Stimulated activated CD8-positive, alpha-beta memory T cell treated with anti-CD3 and anti-CD28 coated beads, Interleukin-7, amount 100 ng/mL, for 24 hours (primary cell): ENCODE data around the gene DHX36.
A peak's percentile ranks its signal among the peaks of the same experiment; 100 is the strongest.

ENCODE experiments used
- DNase-seq: peaks from one replicate; pipeline ENCODE4 v3.0.0-alpha.2; 2020; ENCODE audit warnings: low read depth

DHX36 gene

GRCh38 chr3:154280161-154280560, 44.1 kb downstream of the DHX36 start:
- DNase-seq: no peak

DNA sequence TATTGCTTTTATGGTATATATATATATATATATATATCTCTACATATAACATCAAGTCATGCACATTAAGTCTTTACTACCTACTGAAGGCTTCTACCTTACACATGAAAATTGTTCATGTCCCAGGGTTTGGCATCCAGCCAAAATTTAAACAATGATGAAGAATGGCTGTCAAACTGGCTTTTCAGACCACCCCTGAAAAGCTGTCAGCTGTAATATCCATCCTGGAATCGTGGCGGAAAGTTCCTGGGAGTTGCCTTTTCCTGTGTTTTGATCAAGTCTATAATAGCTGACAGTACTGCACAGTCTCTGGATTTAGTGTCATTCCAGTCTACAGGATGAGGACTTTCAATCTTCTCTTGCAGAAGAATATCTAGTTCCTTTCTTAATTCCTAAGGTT, 48.3 kb downstream of the DHX36 start:
- no peak for DNase-seq

- no peak for DNase-seq
These were observed 49.0 kb downstream of the DHX36 start for GRCh38 chr3:154275292-154275691.

DNA sequence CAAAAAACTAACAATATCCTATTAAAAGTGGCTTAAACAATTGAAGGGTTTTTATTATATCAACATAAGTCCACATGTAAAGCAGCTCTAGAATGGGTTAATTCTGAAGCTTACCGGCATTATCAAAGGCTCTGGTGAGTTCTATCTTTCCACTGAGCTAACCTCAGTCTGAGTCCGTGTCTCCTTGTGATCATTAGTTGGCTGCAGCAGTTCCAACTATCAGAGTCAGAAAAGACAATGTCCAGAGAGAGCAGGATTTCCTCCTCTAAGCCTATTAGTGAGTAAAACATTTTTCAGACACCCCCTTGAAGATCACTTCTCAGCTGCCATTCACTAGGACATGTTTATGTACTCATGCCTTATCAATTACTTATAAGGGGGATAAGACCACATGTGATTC, 49.9 kb downstream of the DHX36 start:
- DNase-seq: no peak

DNA sequence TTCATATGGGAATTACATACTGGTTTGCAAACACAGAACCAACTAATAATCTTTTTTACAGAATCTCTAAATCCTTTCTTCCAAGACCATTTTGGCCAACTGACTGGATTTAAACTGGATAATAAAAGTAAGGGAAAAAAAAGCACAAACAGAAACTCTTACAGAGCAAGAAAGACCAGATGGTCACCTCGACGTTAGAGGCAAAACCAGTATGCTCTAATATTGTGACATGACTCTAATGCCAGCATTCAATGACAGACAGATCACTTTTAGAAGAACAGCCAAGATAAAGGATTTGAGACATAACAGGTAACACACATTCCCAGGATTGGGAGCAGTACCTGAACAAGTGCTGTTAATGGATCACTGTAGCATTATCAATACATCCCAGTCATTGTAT, 50.9 kb downstream of the DHX36 start:
- no peak for DNase-seq

DNA sequence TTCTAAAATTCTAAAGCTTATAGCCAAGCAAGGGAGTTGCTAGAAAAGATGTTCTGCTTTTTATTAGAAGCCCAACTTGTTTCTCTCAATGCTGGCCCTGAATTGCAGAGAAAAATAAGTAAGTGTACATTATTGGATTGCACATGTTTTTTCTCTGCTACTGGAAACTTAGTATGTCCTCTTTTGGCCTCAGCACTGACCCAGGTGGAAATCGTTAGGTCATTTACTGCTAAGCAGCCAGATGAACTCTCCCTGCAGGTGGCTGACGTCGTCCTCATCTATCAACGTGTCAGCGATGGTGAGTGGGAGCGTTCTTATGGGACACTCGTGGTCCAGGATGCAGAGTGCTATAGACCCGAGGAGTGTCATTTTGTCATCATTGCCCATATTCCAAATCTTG, 69.8 kb downstream of the DHX36 start:
- DNase-seq: no peak

GRCh38 chr3:154252759-154253638, 71.3 kb downstream of the DHX36 start:
- peak; percentile 41 for DNase-seq

GRCh38 chr3:154251610-154252009, 72.7 kb downstream of the DHX36 start:
- DNase-seq: no peak

DNA sequence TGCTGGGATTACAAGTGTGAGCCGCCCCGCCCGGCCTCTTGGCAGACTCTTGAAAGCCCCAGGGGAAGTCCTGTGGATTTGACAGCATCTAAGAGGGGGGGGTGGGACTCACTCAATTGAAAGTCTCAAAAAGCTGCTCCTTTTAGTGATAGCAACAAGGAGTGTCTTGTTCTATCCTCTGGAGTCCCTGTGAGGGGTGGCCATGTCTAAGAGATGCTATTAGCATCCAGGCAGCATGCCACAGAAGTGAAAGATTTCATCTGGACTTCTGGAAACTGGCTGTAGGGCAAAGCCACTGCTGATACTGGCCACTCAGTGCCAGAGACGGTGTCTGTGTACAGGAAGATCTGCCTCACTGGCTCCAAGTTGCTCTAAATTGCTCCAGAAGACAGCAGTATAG, 74.0 kb downstream of the DHX36 start:
- DNase-seq: no peak

GRCh38 chr3:154247806-154248415, 76.4 kb downstream of the DHX36 start:
- no peak for DNase-seq

DNA sequence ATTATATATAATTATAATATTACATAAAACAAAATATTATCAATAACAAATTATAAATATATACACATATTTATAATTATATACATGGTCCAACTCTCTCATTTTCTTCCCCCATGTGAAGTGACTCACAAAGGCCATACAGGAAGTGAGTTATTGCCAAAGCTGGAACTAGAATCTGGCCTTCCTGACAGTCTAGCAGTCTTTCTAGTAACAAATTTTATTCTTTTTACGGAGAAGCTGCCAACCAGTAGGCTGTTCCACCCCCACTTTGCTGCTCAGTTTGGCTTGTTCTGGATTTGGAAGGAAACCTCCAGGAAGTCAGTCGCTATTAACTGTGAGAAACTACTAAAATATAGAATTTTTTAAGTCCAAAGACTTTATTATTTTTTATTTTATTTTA, 79.6 kb downstream of the DHX36 start:
- no peak for DNase-seq

DNA sequence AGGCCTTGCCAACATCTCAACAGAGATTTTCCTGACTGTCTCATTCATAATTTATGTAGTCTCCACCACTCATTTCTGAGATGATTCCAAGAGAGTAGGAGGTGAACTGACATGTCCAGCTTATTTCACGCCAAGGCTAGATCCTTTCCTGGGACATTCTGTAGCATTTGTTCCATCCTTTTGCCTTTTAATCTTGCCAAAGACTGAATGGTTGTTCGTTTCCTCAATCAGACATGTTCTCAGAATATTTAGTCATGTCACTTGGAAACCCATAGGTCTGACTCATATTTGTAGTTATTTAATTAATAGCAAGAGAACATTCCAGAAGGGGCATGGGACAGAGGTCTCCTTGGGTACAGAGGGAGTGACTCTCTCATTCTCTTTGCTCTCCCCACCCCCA, 80.9 kb downstream of the DHX36 start:
- no peak for DNase-seq

DNA sequence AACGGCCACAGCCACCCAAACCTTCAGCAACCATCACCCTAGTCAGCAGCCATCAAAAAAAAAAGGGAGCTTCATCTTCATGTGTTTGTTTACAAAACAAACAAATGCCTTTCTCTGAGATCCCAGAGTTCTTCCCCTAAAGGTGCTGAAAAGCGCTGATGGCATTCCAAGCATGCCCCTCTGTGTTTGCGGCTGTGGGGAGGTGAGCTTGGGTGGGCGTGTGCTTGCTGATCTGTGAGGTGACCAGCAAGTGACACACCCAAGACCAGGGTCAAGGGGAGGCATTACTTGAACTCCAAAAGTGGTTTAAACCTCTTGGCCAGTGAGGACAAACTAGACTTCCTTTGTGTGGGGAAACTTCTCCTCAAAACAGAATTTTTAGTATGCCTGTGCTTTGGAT, 81.5 kb downstream of the DHX36 start:
- DNase-seq: no peak

- no peak for DNase-seq
These were observed 82.8 kb downstream of the DHX36 start for GRCh38 chr3:154241496-154241895.

GRCh38 chr3:154240235-154240634, 84.1 kb downstream of the DHX36 start:
- DNase-seq: no peak

- DNase-seq: no peak
These were observed 88.0 kb downstream of the DHX36 start for GRCh38 chr3:154236331-154236730.

GRCh38 chr3:154235330-154235729, 89.0 kb downstream of the DHX36 start:
- no peak for DNase-seq

- no peak for DNase-seq
These were observed 95.1 kb downstream of the DHX36 start for GRCh38 chr3:154229217-154229590.

DNA sequence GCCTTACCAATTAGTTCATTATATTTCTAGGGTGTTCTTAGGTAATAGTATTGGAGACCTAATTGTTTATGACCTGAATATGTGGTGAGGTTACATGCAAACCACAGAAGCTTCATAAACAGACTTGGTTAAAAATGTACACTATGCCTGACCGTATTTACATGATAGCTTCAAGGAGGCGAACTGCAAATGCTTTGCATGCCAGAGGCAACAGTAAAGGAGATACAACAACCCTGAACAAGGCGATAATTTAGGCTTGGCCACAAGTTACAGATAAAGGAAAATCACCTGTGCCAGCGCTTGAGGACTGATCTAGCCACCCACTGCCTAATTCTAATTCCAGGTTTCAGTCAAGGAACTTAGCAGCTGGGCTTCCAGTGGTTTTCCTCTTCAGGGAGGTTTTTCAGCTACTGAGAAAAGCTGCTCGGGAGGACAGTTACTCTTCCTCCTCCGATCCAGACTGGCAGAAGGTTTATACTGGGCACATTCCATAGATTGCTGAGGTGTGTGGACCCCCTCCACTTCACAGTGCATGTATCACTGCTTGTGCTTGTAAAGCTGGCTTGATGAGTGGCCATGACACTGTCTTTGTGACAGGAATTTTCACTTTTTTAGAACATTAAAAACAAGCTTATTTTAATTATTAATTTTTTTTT, 95.6 kb downstream of the DHX36 start:
- no peak for DNase-seq

DNA sequence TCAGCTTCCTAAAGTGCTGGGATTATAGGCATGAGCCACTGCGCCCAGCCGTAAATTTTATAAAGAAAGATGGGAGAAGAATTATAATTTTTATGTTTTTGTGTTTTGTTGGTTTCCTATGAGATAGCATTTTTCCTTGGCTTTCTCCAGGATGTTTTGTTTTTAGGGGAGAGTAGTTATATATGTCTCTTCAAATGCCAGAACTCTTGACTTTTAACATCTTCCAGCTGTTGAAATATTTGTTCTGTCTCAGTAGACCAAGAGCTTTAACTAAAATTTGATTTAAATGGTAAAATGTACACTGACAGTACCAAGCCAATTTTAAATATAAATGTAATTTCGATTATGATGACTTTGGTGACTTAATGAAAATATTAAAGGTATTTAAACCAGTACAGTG, 96.8 kb downstream of the DHX36 start:
- no peak for DNase-seq

GRCh38 chr3:154225536-154225935, 98.8 kb downstream of the DHX36 start:
- no peak for DNase-seq

GRCh38 chr3:154224866-154225265, 99.4 kb downstream of the DHX36 start:
- DNase-seq: no peak

DNA sequence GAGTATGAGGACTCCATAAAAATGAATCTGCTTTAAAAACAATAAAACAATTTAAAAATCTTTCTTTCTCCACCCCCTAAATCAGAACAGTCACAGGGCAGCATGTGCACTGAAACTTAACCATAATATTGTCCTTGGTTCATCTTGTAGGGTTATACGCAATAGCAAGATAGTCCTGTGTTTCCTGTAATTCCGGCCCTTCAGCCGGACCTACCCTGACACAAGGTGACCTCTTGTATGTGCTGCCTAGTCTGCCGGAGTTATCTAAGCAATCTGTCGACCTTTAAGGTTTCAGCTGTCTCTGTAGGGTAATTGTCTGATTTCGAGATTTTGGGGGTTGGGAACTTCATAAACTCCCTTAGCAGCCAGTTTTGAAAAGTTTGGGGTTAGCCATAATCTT, 99.9 kb downstream of the DHX36 start:
- DNase-seq: no peak
